Stimulated activated CD4-positive, alpha-beta T cell treated with anti-CD3 and anti-CD28 coated beads, TNF-alpha, amount 100 ng/mL, for 4 hours (primary cell): ENCODE data around the gene YWHAH.

Source experiments
- DNase-seq, 3 experiments: peaks; one replicate each; pipeline ENCODE4 v3.0.0-alpha.2; 2020; ENCODE audit warnings: low read depth in 3 of 3

YWHAH gene

DNA sequence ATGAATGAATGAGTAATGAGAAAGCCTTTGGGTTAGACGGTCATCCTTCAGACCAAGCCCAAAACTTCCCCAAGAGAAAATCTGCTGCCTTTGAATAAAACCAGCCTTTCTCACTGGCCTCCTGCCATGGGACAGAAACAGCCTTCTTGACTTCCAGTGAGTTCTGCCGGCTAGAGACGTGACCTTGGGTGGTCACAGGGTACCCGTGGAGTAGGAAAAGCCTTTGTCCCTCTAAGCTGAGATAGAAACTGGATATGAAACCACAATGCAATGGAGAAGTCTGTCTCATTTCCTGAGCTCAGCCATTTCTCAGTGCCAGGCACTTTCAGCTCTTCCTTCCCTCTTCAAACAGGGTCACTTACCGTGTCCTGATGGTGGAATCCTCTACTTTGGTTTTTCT is 21.2 kb upstream of the YWHAH start:
- no peak for DNase-seq

DNA sequence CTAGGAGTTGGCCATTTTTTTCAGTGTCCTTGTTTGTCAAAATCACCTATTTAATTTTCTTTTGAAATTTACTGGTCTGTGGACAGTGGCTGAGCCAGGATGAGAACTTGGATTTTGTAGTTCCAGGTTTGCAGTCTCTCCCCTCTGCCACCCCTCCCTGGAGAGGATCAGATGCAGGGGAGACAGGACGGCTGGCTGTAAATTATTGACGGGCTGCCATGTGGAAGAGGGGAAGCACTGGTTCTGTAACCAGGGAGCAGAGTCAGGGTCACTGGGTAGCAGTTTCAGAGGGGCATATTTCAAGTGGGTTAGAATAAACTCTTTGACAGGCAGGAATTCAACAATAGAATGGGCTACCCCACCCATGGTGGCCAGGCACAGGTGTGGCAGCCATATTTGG is 20.6 kb upstream of the YWHAH start:
- DNase-seq, result no peak

DNA sequence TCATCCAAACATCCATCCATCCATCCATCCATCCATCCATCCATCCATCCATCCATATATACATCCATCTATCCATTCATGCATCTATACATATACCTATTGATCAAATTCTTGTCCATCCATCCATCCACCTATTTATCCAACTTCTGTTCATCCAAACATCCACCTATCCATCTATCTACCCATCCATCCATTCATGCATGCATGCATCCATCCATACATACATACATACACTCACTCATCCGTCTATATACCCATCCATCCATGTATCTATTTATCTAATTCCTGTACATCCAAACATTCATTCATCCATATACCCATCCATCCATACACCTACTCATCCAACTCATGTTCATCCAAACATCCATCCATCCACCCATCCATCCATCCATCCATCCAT is 19.3 kb upstream of the YWHAH start:
- DNase-seq, result no peak

DNA sequence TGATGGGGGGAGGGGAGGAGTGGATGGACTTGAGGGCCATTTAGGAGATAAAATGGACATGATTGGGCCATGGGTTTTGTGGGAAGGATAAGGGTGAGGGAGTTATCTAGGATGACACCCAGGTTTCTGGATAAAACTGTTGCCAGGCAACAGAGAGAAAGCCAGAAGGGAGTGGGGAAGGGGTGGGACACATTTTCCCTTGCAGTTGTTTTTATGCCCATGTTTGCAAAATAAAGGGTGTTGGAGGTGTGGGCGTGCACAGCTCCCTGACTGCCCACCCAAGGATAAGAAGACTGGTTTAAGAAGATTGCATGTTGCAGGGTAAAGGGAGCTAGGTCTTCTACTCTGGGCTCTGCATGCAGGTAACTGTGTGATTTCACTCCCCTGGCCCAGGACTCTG is 18.3 kb upstream of the YWHAH start:
- no peak for DNase-seq

DNA sequence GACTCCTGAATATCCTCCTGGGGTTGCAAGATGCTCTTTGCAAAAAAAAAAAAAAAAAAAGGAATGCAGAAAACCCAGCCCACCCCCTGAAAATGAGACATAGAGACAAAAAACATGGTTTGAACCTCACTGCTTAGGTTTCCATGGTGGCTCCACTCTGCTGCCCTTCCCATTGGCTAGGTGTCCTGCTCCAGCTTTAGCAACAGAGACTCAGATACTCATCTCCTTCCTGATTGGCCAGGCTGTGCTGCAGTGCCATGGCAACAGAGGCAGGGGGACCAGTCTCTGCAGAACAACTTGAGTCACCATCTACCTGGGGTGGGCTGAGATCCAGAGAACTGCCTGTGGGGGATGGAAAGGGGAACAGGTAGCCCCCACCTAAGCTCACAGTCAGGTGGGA is 17.4 kb upstream of the YWHAH start:
- DNase-seq, result no peak

DNA sequence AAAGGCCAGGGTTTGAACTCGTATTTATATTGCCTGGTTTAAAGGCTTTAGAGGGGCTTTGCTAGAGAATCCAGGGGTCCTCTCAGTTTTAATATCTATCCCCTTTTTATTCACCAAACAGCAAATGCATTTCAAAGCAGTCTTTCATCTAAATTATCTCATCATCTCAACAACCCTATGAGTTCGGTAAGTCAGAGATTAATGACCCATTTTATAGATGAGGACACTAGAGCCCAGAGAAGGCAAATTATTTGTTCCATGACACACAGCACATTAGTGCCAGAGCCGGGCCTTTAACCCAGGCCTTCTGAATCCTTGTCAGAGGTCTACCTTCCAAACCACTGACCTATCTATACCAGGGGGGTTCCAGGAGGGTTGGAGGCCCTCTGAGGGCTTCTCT is 16.8 kb upstream of the YWHAH start:
- no peak for DNase-seq

DNA sequence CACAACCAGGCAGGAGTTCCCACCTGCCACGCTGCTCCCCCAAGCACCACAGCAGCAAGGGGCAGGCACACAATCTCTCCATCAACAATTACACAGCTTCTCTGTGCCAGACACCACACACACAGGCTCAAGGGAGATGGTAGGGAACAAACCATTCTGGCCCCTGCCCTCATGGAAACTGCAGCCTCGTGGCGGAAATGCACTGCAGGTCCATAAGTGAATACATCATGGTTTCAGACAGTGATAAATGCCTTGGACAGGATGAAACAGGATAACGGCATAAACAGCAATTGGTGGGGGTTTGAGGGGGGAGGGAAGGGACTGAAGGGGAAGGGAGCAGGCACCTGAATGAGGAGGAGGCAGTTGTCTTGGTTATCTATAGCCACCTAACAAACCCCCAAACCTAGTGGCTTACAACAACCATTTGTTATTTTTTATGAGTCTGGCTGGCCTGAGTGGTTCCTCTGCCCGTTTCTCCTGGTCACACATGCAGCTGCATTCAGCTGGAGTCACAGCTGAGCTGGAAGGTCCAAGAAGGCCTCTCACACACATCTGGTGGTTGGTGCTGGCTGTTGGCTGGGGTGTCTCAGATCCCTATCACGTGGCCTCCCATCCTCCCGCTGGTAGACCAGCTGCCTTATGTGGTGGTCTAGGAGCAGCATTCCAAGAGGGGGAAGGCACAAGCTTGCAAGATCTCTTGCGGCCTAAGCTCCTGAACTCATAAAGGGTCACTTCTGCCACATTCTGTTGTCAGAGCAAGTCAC is 15.0 kb upstream of the YWHAH start:
- no peak for DNase-seq

DNA sequence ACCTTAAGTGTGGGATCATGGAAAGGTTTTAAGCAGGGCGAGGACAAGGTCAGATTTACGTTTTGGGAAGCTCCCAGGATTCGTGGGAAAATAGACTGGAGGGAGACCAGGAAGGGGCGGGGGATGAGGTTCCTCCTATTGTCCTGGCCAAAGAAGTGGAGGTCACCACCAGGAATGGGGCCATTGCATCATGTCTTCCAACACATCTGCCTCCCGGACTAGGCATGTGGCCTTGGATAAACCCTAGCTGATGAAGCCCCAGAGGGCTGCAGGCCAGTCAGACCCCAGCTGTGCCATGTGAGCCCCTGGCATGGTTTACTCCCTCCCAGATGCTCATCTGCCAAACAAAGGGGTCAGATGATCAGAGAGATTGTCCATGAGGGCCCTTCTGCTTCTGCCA is 11.5 kb upstream of the YWHAH start:
- no peak for DNase-seq

DNA sequence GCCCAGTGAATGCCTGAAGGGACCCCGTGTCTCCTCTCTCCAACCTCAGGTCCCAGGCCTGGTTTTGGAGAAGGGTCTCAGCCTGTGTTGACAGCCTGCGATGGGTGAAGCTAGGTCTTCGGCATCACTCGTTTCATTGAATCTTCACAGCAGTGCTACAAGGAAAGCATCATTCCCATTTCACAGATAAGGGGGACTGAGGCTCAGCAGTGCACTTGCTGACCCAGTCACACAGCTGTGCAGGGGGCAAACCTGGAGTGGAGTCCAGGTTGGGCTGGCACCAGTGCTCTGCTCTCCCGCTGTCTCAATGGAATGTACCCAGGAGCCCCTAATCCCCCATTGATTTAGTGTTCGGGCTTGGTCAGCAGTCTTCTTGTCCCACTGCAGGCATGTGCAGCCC is 10.9 kb upstream of the YWHAH start:
- DNase-seq, result no peak

DNA sequence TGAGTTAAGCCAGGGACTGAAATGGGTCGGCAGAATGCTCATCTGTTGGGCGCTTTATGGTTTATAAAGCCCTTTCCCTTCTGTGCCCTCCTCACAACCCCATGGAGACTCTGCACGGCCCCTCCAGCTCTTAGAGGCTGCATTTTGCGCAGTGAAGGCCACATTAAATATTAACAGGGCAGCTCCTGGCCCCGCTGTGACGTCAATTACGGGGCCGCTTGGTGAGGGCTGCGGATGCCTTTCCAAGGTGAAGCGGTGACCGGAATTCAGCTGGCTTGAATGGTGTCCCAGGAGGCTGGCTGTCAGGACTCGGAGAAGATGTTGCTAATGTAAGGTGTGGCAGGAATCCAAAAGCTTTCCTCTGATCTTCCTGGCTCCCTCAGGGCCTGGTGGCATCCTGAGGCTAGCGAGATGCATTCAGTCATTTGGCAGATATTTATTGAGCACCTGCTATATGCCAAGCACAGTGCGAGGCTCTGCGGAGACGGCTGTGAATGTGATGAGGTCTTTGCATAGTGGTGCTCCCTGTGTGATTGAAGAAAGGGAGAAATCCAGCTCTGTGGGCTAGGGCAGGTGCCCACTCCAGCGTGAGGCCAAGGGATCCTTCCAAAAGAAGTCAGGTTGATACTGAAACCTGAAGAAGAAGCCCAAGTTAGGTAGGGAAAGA is 10.4 kb upstream of the YWHAH start:
- DNase-seq, result no peak

DNA sequence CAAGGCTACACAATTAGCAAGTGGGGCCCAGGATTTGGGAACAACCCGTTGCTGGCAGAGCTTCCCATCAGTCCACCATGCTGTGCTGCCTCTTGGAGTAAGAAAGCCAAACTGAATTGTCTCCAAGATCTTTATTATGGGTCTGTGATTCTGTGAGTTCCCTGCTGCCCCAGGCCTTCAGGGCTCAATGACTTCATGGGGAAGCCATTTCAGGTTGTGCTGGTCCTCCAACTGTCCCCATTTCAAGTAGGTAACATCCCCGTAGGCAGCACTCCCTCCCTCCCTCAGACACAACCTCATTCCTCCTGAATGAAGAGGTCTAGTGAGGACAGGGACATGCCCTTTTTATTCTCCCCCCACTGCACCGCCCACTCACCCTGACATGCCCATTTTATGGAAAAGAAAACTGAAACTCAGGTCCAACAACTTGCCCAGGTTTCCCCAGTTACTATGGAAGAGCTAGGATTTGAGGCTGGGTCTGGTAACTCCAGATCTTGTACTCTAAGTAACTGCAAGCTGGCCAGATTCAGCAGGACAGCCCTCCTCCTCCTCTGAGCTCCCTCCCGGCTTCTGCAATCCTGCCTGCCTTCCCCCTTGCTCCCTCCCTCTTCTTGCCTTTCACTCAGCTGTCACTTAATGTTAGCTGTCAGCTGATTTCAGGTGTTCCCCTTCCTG is 8.2 kb upstream of the YWHAH start:
- DNase-seq, result no peak

DNA sequence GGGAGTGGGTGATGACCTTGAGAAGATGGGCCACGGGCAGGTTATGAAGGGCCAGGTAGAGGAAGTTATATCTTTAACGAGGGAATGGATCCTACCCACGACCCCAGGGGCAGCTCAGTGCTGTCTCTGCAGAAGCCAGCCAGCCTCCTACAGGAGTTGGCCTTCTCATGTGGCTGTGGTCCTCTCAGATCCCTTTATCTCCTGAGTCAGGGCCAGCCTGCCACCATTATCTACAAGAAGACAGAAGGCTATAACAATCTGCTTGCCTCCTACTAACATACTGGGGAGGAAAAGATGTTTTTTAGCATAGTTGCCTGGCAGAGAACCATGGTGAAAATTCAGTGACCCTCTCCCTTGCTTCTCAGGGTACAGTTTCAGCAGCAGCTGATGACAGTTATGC is 7.0 kb upstream of the YWHAH start:
- DNase-seq, result no peak

DNA sequence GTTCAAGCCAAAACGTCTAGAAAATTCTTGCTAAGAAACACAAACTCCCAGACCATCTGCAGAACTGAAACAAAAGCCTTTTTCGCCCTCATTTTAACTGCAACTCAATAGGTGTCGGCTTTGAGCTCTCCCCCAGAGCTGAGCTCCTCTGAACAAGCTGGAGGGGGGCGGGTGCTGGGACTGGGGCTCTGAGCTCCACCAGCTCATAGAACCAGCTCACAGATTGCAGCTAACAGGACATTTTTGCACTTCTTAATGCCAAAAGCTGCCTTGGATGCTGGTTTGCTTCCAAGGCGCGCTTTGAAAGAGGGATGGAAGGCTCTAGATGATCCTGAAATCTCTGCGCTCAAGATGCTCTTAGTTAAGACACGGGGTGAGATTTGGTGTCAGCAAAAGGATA is 6.0 kb upstream of the YWHAH start:
- DNase-seq, result no peak

DNA sequence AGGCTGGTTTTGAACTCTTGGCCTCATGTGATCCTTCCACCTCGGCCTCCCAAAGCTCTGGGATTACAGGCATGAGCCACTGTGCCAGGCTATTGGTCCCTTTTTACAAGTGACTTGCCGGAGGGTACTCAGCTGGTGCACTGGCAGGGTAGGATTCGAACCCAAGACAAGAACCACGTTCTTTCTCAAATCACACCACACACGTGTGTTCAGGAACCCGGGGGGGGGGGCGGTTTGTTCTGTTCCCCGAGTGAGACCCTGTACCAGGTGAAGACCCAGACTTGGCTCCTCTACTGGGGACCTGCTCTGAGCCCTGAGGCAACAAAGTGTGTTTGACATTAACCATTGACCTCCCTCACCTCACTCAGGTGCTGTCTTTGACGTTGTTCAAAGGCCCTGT is 3.8 kb upstream of the YWHAH start:
- DNase-seq, result no peak

DNA sequence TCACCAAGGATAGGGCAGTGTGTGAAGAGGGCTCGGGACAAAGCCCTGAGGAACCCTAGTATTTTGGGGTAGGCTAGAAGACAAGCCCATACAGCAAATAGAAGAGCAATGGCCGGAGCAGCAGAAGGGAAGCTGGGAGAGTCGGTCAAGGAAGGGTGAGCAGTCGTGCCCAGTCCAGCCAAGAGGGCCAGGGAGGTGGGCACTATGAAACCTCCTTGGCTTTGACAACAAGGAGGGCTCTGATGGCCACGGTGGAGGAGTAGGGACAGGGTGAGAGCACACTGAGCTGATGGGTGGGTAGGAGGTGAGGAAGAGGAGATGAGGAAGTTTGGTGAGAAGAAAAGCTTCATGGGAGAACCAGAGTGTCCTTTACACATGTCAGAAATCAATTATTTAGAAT is 2.2 kb upstream of the YWHAH start:
- no peak for DNase-seq

DNA sequence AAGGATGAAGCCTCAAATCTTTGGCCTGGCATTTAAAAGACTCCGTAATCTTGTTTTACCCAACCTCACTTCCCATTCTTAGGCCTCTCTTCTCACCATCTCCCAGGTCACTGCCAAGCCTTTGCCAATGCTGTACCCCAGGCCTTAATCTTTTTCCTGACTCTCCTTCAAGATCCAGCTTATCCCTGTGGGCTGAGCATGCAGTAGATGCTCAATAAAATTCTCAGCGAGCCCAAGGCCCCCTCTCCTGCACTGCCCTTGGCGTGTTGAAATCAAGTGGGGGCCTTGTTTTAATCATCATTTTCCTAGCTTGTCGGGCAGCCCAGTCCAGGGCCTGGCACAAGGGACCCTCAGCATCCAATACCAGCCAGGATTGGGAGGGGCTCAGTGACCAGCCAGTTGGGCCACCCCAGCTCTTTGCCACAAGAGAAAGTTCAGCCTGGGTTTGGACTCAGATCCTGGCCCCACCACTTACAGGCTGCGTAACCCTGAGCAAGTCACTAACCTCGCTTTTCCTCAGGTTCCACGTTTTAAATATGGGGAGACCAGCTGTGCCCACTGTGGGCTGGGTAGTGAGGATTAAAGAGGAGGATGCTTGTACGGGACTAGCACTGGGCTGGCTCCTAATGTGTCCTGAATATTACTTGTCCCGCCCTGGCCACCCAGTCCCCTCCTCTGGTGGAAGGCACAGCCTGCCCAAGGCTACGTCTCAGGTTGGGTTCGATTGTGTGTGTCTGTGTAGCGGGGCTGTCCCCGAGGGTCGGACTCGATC is 943 bp upstream of the YWHAH start:
- no peak for DNase-seq

DNA sequence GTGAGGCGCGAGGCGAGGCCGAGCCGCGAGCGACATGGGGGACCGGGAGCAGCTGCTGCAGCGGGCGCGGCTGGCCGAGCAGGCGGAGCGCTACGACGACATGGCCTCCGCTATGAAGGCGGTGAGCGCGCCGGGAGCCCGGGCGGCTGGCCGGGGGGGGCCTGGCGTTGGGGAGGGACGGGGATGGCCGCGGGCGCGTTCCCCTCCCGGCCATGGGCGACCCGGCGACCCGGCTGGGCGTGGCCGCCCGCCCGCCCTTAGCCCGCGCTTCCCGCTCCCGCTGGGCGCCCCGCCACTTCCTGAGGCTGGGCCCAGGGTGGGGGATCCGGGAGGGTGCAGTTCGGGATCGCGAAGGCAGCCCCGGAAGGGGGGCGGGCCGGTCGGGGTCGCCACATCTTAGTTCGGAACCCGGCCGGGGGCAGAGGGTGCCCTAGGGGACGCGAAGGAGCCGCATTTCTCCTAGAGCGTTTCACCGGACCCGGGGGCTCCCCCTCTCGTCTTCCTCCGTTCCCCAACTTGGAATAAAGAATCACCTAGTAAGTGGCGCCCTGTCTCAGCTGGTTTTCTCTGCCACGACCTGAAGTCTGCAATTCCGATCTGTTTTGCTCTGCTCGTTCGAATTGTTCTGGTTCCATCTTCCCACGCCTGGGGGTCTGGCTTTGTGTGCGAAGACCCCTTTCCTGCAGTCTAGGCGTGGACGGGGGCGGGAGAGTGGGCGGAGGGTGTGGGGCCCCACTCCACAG is 536 bp downstream of the YWHAH start:
- peak in 2 of 3 experiments; percentile 14 to 19 for DNase-seq

DNA sequence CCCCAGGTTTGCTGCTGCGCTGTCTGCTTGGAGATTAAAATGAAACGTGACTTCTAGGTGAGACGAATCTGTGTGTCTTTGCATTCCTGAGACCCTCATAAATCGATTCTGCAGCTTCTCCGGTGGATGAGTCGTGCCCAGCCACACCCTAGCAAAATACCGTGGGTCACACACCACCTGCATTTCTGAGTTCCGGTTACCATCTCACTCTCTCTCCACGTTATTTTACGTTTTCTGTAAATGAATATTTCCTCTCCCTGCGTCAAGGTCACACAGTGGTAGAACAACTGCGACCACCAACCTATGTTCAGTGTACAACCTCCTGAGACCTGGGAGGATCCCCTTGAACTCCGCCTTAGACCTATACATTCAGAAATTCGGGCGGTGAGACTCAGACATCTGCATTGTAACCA is 1.1 kb downstream of the YWHAH start:
- DNase-seq, result no peak

DNA sequence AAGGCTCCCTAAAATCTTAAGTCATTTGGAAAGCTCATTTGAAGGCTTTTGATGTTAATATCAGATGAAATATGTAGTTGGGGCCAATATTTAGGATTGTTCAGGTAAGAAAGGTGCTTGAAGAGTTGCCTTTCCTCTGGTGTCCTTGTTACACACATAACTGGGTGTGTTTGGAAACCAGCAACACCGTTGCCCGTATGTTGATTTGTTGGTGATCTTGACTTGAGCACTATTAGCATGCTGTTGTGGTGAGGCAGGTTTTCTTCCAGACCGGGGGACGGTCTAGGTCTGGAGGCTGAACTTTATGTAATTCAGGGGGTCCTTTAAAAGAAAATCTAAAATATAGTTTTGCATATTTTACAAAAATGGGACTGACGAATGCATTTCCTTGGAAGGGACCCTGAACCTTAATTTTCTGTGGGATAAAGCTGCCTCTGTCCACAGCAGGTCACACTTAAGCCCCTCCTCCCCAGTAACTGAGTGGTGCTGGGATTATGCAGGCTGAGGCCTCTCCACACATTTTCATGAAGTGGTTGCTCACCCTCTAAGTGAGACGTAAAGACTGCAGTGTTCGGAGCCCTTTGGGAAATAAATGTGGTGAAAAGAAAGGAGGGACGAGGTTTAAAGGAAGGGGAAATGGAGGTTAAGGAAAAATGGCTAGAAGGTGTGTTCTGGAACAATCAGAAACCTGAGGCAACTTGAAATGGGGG is 1.8 kb downstream of the YWHAH start:
- no peak for DNase-seq

DNA sequence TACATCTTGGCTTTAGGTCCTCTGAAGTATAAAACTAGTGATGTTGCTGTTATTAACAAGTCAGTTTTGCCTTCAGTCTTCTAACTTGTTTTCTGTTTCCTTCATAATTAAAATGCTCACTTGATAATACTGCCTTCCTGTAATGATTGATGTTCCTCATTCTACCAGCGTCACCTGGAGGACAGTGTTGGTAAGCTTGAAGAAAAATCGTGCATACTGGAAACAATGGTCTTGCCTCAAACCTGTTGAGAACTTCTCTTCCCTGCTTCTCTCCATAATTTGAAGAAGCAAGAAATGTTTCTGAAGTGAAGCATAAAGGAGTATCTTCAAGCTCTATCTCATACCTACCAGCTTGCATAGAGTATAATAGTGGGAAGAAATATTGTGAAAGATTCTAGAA is 3.0 kb downstream of the YWHAH start:
- DNase-seq, result no peak

DNA sequence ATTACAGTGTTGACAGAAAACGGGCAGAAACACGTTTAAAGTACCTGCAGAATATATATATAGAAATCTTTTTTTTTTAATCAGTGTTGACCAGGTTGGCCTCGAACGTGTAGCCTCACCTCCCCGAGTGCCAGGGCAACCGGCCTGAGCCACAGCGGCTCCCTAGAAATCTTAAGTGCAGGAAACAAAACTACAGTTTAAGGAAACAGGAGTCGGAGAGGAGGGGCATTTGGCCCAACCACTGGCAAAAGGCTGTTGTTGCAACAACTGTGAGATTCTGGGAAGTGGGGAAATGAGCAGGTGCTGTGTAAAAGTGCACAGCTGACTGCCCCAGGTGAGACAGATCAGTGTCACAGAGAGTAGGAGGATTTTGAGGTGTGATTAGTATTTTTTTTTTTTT is 3.7 kb downstream of the YWHAH start:
- no peak for DNase-seq
